ENCODE measurements around the gene MYBPC2.

GRCh38 chr19:50495020-50495531 lies 62.4 kb downstream of the MYBPC2 start:
- no peak for TF ChIP-seq EZH2 (IDR thresholded peaks at IDR 0.05; ENCODE audit: insufficient read depth, poor library complexity, severe bottlenecking)
- no peak for TF ChIP-seq EZH2phosphoT487 (IDR thresholded peaks at IDR 0.05; ENCODE audit: insufficient read depth, low read depth)

All from GM23248 (cell line).